CD4-positive, alpha-beta T cell treated with Interleukin-15 for 1 hour (primary cell): Measurements from ENCODE around the gene FNIP2.
A peak's percentile ranks its signal among the peaks of the same experiment; 100 is the strongest.
"Not testable (repeated sequence)": the region's sequence is repeated elsewhere in the genome, so short reads cannot be mapped to it uniquely, and the experiment has no call there.

ENCODE experiments used
- DNase-seq: peaks from one replicate; pipeline ENCODE4 v3.0.0-alpha.2; 2020

FNIP2 gene

DNA sequence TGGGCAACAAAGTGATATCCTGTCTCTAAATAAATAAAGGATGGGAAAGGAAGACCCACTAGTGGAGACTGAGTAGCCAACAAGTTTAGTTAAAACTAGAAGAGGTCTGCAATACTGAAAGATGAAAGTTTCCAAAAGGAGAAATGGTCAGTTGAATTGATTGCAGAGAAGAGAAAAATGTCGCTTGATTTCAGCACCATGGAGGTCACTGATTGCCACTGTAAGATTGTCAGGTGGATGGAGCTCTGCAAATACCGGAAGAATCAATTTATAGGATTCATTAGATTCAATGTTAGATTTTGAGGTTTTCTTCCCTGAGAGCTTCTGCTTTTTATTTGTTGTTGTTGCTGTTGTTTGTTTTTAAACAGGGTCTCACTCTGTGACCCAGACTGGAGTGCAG is 5.4 kb upstream of the FNIP2 start:
- no peak for DNase-seq

- no peak for DNase-seq
These were observed 2.3 kb upstream of the FNIP2 start for GRCh38 chr4:158766434-158767044.

DNA sequence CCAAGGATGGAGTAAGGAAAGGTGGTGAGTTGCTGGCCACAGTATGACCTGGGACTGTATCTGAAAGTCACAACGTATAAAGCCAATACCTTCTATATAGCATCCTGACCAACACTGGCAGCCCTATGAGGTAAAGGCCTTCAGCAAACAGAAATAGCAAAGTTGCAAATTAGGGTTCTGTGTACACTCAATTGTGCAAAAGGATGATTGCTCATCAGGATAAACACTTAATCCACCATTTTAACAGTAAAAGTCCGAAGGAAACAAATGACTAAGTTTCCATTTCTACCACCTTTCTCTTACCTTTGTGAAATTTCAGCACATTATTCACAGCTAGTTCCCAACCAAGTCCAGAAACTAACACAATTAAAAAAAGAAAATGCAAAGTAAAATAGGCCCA is 1.4 kb upstream of the FNIP2 start:
- DNase-seq = no peak

DNA sequence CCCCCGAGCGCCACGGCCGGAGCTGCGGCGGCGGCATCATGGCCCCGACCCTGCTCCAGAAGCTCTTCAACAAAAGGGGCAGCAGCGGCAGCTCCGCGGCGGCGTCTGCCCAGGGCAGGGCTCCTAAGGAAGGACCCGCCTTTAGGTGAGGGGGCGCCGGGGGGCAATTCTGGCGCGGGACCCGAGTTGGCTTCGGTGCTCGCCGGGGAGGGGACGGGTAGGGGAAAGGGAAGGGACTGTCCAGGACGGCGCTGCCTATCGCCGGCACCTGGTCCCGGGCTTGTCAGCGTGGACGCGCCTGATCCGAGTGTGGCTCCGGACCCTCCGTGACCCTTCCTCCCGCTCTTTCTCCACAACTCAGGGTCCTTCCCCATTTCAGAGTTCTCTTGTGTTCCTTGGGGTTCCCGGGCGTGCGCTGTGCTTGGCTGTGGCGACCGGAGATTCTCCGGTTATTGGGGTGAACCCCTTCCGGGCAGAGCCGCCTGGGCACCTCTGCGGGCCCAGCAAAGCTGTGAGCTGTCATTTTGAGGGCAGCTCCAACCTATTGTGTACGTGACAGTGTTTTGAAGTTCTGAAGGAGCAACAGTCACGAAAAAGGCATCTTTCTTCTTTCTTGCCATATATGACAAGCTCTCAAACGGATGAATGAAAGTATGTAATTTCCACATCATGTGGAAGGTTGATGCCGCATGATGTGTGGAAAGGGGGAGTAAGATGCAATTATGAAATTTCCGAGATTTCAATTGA is 522 bp downstream of the FNIP2 start:
- DNase-seq = peak; percentile 40

DNA sequence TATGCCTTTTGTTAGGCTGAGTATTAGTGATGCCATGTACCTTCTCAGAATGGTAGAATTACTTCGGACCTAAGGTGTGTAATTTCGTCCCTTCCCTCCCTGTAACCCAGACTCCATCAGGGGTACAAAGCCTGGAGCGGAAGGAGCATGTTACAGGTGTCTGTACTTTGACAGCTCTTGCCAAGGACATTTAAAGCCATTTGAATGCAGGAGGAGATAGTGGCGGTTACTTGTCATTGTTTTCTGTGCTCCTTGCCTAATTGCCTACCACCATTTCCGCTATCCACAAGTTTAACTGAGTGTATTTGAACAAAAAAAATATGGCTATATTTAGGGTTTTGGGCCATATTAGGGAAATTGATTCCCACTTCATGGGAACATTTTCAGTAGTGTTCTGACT is 1.8 kb downstream of the FNIP2 start:
- no peak for DNase-seq

DNA sequence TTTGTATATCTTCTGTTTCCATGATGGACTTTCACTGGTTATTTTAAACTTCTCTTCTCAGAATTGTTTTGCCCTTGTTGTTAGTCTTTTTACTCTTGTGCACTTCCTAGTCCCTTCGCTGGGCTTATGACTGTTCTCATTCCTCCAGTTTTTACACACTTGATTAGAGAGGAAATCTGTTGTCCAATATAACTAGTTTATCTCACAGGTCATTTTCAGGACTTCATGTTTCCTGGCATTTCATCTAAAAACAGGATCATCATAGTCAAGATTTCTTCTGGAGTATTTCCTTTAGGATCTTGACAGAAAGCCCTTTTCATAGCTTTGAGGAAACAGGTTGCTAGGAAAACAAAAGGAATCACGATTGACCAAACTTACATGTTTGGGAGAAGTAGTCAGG is 3.0 kb downstream of the FNIP2 start:
- DNase-seq = no peak

DNA sequence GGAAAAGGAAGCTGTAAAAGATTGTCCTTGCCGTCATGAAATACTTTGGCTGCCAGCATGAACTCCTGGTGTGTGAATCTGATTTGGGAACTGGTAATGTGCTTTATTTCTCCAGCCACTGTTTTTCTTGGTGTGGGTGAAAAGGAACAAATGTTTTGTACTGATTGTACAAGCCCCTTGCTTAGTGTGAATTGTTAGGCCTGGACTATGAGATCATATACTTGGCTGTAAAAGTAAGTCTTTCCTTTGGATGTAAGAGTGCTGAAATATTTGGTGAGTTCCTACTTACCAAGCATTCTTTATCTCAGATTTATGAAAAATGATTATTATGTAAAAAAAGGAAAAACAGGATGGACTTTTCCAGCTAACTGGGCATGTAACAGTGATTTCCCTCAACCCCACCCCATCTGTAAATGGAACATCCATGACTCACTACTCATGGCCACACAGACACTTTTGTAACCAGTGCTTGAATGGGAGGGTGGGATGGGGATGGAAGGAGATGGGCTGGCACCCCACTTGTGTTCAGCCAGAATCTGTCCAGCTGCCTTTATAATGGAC is 6.3 kb downstream of the FNIP2 start:
- DNase-seq = no peak

DNA sequence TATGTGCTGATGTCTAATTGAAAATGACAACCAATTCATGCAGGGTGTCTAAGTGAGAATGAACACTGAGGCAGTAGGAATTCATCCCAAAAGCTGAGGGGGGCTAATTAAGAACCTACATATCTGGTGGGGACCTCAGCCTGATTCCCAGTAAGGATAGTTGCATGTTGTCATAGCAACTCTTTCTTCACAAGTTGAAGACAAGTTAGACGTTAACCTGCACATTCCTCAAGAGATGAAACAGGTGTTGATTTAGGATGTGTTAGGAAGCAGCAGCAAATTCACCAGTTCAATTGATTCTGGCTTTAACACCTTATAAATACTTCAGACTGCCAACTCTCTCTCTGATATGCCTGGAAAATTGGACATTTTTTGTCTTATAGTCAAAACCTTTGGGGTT is 7.3 kb downstream of the FNIP2 start:
- DNase-seq = no peak

GRCh38 chr4:158777423-158778155 is 8.8 kb downstream of the FNIP2 start:
- no peak for DNase-seq

DNA sequence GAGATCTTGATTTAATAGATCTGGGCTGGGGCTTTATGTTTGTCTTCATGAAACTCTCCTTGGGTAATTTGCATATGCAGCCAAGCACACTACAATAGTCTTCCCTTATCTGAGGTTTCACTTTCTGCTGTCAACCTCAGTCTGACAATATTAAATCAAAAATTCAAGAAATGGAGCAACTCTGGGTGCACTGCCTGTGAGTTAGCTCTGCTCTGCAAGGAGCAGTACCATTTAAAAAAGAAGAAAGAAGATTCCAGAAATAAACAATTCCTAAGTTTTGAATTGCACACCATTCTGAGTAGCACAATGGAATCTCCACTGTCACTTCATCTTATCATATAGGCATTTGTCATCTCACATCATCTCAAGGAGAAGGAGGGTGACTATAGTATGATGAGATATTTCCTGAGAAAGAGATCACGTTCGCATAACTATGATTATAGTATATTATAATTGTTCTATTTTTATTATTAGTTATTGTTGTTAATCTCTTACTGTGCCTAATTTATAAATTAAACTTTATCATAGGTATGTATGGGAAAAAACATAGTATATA is 9.4 kb downstream of the FNIP2 start:
- no peak for DNase-seq

DNA sequence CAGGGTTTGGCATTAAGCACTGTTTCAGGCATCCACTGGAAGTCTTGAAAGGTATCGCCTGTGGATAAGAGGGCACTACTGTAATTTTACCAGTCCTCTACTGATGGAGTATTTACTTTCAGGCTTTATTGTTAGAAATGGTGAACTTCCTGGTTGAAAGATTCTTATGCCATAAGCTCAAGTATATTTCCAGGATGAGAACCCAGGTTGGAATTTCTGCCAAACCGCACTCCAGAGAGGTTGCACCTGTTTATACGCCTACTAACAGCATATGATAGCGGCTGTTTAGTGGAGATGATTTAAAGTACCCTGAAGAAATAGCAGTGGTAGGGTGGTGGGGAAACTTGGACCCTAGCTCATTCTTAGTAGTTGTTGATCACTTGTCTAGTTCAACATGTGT is 9.9 kb downstream of the FNIP2 start:
- DNase-seq = no peak

- no peak for DNase-seq
These were observed 13.1 kb downstream of the FNIP2 start for GRCh38 chr4:158781963-158782362.

DNA sequence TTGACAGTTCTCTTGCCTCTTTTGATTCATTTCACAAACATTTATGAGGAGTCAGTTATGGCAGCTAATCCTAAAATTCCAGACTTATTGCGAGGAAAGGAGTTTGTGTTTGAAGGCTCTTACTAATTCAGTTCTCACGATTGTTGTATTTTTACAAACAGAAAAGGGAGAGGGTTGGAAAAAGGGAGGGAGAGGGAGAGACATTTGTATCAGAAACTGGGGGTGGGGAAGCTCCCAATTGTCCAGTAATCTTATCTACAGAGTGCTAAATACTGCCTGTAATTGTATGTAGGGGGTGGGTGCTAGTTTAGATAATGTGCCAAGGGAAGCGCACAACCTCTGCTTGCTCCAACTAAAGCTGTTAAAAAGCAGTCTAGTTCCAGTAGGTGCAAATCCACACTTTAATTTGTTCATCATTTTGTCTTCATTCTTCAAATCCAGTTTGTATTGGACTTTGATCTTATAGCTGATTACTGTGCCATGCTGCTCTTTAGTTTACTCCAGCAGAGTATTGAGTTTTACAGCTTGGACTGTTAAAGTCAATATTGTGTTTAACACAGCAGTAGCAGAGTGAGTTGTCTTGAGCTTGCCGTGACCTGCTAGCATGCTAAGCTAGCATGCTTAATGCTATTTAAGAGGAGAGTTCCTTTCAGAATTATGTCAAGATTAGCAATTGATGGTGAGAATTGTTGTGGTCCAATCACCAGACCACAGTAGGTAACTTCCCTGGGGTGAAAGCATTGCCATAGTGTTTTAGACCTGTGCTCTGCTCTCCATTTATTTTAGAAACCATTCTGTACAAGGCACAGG is 13.9 kb downstream of the FNIP2 start:
- DNase-seq = no peak

GRCh38 chr4:158783785-158784184 is 15.0 kb downstream of the FNIP2 start:
- DNase-seq = no peak

- DNase-seq = no peak
These were observed 16.9 kb downstream of the FNIP2 start for GRCh38 chr4:158785718-158786117.

DNA sequence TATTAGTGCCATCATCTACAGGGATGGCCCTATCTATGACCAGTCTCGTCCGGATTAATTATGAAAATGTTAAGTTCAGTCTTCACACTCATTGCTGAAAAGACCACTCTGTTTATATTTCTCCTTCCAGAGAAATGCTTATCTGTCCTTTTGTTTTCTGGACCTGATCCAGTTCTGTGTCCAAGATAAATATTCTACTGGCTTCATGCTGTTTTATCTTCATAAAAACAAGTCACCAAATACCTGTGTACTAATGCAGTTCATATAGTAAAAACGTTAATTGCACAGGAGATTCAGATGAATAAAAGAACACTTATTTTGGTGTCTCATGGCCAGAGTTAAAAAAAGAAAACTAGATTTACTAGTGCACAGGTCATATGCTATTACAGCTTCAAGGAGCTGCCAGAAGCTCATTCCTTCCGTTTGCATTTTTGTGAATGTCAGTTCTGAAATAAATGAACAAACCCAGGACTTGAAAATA is 17.3 kb downstream of the FNIP2 start:
- no peak for DNase-seq

- DNase-seq = no peak
These were observed 18.1 kb downstream of the FNIP2 start for GRCh38 chr4:158786955-158787354.

DNA sequence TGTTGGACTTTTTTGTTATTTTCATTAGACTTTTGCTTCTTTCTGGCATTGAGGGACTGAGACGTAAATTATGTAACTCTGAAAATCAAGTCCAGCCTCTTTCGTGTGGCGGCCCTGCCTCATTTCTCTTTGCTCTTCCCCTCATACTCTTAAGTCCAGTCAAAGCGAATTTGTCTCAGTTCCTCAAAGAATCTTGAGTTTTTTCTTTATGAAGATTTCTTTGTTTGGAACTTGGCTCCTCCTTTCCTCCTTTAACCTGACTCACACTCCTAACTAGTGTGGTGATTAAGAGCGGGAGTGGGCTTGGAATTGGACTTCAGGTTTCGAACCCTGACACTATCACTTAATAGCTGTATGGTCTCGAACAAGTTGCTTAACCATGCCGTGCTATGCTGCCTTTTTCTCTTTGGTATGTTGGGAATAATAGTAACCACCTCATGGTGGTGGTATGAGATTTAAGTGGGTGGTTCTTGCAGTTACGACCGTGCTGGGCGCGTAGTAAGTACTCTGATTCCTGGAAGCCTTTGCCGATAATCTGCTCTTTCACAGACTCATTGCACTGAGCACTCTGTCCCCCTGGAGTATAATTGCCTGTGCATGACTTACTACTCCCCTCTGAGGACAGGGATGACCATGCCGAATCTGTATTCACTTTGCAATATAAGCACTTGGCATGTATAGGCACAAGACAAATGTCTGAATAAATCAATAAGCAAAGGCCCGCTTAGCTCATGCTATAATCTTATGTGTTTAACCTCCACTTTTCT is 19.1 kb downstream of the FNIP2 start:
- DNase-seq = no peak

DNA sequence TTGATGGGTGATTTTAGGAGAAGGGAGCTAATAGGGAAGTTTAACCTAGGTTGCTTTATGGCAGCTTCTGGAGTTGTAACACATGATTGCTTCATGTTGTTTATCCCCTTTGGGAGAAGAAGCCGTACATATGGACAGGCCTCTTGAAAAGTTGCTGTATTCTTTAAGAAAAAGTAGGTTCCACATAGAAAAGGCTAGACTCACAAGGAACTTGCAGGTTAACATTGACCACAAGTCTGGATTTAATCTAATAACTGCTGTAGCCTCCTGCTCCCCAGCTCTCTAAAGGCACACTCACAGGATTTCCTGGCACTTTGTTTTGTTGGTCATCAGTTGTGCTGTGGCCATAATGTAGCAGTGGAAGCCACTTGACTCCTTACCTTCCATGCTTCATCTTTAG is 19.7 kb downstream of the FNIP2 start:
- no peak for DNase-seq

- no peak for DNase-seq
These were observed 21.0 kb downstream of the FNIP2 start for GRCh38 chr4:158789853-158790252.

DNA sequence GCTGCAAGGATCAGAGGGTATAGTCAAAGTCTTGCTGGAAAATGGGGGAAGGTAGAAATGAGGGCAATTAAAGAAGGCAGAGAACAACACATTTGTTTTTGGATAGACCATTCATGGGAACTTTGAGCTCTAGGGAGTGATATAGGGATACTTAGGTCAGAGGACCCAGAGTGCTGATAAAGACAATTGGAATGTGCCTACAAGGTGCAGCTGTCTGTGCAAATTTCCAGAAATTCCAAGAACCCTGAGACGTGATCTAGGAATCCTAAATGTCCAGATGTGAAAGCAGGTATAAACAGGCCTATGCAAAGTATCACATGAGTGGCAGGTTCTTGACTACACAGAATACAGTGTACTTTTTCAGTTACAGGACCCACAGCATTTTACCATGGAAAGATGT is 24.2 kb downstream of the FNIP2 start:
- DNase-seq = no peak

DNA sequence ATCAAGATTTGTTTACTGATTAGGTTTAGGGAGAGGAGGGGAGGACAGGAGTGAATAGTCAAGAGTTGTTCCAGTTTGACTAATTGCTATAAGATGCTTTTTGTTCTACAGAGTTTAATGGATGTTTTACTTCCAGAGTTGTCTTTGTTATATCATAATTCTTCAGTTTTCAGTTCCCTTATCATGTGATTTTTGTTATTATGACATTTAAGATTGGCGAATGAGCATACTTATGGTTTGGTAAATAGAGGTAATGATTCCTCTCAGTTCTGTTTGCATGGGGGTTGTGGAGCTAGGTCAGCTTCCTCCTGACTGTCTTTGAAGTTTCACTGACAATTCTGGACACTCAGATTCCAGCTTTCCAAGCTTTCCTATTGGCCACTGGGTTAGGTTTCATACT is 24.6 kb downstream of the FNIP2 start:
- not testable (repeated sequence) for DNase-seq
